ENCODE data around the gene CHST3. TPM values are rescaled to one million over a fixed set of nuclear protein-coding genes. Genes with fewer than 3 reads are reported as not detected.

CHST3 gene
- polyA plus RNA-seq, 1 donor (not counting 4 experiments of a cell fraction or from before 2014, with no cell fraction given): 12.0 TPM

DNA sequence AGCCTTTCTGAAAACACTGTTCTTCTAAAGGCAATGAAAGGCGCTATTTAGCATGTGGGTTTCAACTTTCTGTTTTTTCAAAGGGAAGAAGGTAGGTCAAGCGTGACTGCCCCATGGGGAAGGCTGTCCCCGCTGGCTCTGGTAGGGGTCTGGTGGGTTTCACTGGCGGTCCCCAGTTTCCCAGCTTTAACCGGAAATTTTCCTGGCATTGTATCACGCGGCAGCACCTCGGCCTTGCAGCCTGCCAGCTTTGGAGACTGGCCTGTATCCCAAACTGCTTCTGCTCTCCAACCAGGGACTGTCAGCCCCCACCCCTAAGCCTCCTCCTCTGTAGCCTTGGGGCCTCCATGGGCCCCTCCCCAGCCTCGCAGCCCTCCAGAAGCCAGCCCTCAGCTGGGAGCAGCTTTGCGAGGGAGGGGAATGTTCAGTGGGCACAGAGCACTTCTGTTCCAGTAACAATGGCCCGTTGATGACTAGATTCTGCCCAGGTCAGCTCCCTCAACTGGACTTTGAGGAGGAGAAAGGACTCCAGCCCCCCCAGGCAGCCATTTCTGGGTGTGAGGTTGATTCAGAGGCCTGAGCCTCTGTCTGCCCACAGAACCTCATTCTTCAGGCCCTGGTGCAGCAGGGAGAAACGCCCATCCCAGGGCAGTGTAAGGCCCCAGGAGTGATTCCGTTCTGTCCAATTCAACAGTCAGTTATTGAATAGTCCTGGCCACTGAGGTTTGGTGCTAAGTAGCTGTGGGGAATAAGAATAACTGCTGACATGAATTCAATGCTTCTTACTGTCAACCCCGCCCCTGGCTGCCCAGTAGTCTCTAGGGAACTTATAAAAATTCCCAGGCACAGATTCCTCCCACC is 17.1 kb downstream of the CHST3 start:
- Histone ChIP-seq H3K4me1 (ENCODE audit: control insufficient read depth, extremely low read depth, insufficient read depth, low read length) (peaks cover 35% of the 10 kb centered on the region), H3K4me2 (ENCODE audit: control insufficient read depth, extremely low read depth, insufficient read depth, low read depth, low read length) (peak overlapping the region; percentile 26), H3K27ac (ENCODE audit: control insufficient read depth, insufficient read depth, low read length) (peak overlapping the region; percentile 43), H3K9ac (ENCODE audit: control insufficient read depth, extremely low read depth, insufficient read depth, low read length) (peak overlapping the region; percentile 54), H4K20me1 (ENCODE audit: control insufficient read depth, extremely low read depth, insufficient read depth, low read length) (peaks cover 6% of the 10 kb centered on the region), H3K27me3 (ENCODE audit: control insufficient read depth, extremely low read depth, insufficient read depth, low read length) (no peaks in the 10 kb centered on the region), H3K9me1 (ENCODE audit: control insufficient read depth, extremely low read depth, insufficient read depth, low read length) (peaks cover 7% of the 10 kb centered on the region), H3K36me3 (ENCODE audit: control insufficient read depth in 2 of 2, extremely low read depth in 1 of 2, insufficient read depth in 2 of 2, low read length in 2 of 2) (peaks cover 7 to 10% of the 10 kb centered on the region in 2 experiments), H3K4me3 (ENCODE audit: control insufficient read depth in 2 of 3, extremely low read depth in 1 of 3, insufficient read depth in 2 of 3, low read depth in 1 of 3, low read length in 3 of 3) (no peak overlapping the region), H2AFZ (ENCODE audit: control insufficient read depth, low read length) (no peak overlapping the region), H3K9me3 (ENCODE audit: control insufficient read depth, low read depth, low read length) (no peaks in the 10 kb centered on the region), H3K79me2 (ENCODE audit: control insufficient read depth, insufficient read depth, low read length) (peaks cover 91% of the 10 kb centered on the region)
- no peak for TF ChIP-seq EZH2 (IDR thresholded peaks at IDR 0.05; ENCODE audit: low read length)
- TF ChIP-seq, protein P1, sequence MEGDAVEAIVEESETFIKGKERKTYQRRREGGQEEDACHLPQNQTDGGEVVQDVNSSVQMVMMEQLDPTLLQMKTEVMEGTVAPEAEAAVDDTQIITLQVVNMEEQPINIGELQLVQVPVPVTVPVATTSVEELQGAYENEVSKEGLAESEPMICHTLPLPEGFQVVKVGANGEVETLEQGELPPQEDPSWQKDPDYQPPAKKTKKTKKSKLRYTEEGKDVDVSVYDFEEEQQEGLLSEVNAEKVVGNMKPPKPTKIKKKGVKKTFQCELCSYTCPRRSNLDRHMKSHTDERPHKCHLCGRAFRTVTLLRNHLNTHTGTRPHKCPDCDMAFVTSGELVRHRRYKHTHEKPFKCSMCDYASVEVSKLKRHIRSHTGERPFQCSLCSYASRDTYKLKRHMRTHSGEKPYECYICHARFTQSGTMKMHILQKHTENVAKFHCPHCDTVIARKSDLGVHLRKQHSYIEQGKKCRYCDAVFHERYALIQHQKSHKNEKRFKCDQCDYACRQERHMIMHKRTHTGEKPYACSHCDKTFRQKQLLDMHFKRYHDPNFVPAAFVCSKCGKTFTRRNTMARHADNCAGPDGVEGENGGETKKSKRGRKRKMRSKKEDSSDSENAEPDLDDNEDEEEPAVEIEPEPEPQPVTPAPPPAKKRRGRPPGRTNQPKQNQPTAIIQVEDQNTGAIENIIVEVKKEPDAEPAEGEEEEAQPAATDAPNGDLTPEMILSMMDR (optimal IDR thresholded peaks at IDR 0.05 in 1 of 3, IDR thresholded peaks at IDR 0.05 in 1 of 3, conservative IDR thresholded peaks at IDR 0.05 in 1 of 3; ENCODE audit: extremely low read depth in 1 of 3, insufficient read depth in 2 of 3, low read length in 3 of 3): no peak
- DNase-seq (ENCODE audit: low read depth, low spot score) (no peak), FAIRE-seq (no peak)
- dilution Hi-C loops (cut with MboI; ENCODE audit: extremely low pct_ligation_motif_present, low sequenced_read_pairs): no loop called here

DNA sequence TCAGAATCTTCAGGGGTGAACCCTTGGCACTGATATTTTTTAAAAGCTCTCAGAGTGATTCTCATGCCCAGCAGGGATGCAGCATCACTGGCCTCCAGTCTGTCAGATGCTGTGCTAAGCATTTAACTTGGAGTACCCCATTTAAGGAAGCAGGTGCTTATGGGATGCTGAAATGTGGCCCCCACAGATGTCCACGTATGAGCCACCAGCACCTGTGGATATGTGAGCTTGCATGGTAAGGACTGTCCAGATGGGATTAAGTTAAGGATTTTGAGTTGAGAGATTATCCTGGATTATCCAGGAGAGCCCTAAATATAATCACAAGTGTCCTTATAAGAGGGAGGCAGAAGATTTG is 17.7 kb downstream of the CHST3 start:
- Histone ChIP-seq H2AFZ (ENCODE audit: control insufficient read depth, low read length) (no peak overlapping the region), H3K4me3 (ENCODE audit: control insufficient read depth in 2 of 3, extremely low read depth in 1 of 3, insufficient read depth in 2 of 3, low read depth in 1 of 3, low read length in 3 of 3) (no peak overlapping the region), H3K4me2 (ENCODE audit: control insufficient read depth, extremely low read depth, insufficient read depth, low read depth, low read length) (no peak overlapping the region), H3K36me3 (ENCODE audit: control insufficient read depth in 2 of 2, extremely low read depth in 1 of 2, insufficient read depth in 2 of 2, low read length in 2 of 2) (peaks cover 7 to 12% of the 10 kb centered on the region in 2 experiments), H3K9me3 (ENCODE audit: control insufficient read depth, low read depth, low read length) (no peaks in the 10 kb centered on the region), H3K9me1 (ENCODE audit: control insufficient read depth, extremely low read depth, insufficient read depth, low read length) (peaks cover 7% of the 10 kb centered on the region), H3K27ac (ENCODE audit: control insufficient read depth, insufficient read depth, low read length) (no peak overlapping the region), H3K79me2 (ENCODE audit: control insufficient read depth, insufficient read depth, low read length) (peaks cover 92% of the 10 kb centered on the region), H3K9ac (ENCODE audit: control insufficient read depth, extremely low read depth, insufficient read depth, low read length) (no peak overlapping the region), H4K20me1 (ENCODE audit: control insufficient read depth, extremely low read depth, insufficient read depth, low read length) (peaks cover 6% of the 10 kb centered on the region), H3K4me1 (ENCODE audit: control insufficient read depth, extremely low read depth, insufficient read depth, low read length) (peaks cover 29% of the 10 kb centered on the region), H3K27me3 (ENCODE audit: control insufficient read depth, extremely low read depth, insufficient read depth, low read length) (no peaks in the 10 kb centered on the region)
- DNase-seq (ENCODE audit: low read depth, low spot score) (no peak), FAIRE-seq (no peak)
- TF ChIP-seq EZH2 (IDR thresholded peaks at IDR 0.05; ENCODE audit: low read length): no peak
- TF ChIP-seq, protein P1 (optimal IDR thresholded peaks at IDR 0.05 in 1 of 3, IDR thresholded peaks at IDR 0.05 in 1 of 3, conservative IDR thresholded peaks at IDR 0.05 in 1 of 3; ENCODE audit: extremely low read depth in 1 of 3, insufficient read depth in 2 of 3, low read length in 3 of 3): no peak
- dilution Hi-C loops (cut with MboI; ENCODE audit: extremely low pct_ligation_motif_present, low sequenced_read_pairs): no loop called here

Data from keratinocyte (primary cell).